Measurements from ENCODE around the gene HIGD1A. TPM values are rescaled to one million over a fixed set of nuclear protein-coding genes. Genes with fewer than 3 reads are reported as not detected.
A peak's percentile ranks its signal among the peaks of the same experiment; 100 is the strongest.

HIGD1A gene
- total RNA-seq, 1 donor, result 184 TPM

- peak; percentile 42 for DNase-seq (ENCODE audit: low read depth)
- no peak overlapping the region for H3K4me3 ChIP-seq (ENCODE audit: low read depth, low read length)
- TF ChIP-seq, protein P1, sequence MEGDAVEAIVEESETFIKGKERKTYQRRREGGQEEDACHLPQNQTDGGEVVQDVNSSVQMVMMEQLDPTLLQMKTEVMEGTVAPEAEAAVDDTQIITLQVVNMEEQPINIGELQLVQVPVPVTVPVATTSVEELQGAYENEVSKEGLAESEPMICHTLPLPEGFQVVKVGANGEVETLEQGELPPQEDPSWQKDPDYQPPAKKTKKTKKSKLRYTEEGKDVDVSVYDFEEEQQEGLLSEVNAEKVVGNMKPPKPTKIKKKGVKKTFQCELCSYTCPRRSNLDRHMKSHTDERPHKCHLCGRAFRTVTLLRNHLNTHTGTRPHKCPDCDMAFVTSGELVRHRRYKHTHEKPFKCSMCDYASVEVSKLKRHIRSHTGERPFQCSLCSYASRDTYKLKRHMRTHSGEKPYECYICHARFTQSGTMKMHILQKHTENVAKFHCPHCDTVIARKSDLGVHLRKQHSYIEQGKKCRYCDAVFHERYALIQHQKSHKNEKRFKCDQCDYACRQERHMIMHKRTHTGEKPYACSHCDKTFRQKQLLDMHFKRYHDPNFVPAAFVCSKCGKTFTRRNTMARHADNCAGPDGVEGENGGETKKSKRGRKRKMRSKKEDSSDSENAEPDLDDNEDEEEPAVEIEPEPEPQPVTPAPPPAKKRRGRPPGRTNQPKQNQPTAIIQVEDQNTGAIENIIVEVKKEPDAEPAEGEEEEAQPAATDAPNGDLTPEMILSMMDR (IDR thresholded peaks at IDR 0.05; ENCODE audit: insufficient read depth, low read depth, low read length), result no peak
Measured at GRCh38 chr3:42746455-42747450, 57.5 kb downstream of the HIGD1A start.

DNA sequence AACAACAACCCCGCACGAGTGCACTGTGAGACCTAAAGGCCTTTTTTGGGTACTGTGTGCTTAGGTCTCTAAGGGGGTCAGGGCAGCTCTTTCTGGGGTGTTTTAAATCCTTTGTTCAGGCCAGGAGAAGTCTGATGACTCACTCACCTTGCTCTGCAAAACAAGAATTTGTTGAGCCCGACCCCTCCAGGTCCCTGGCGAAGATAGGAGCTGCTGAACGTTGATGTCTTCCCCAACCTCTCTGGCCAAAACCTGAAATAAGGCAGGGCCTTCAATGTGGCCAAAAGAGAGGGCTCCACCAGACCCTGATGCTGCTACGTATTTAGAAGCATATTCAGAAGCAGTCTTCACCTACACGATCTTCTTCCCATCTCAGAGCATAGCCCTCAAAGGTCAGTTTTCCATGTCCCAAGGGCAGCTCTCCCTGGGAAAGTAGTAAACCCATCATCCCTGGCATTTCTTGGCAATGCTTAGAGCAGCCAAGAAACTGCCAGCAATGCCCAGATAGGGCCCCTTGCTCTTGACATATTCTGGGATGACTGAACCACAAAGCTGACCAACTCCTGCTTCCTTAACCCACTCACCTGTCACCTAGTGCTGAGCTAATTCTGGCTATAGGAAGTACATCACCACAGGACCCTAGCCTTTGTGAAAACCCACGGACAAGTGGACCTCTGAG is 58.4 kb downstream of the HIGD1A start:
- H3K4me3 ChIP-seq (ENCODE audit: low read depth, low read length), result no peak overlapping the region
- TF ChIP-seq, protein P1 (IDR thresholded peaks at IDR 0.05; ENCODE audit: insufficient read depth, low read depth, low read length), result no peak
- DNase-seq (ENCODE audit: low read depth), result no peak

GRCh38 chr3:42745291-42745745 is 59.0 kb downstream of the HIGD1A start:
- H3K4me3 ChIP-seq (ENCODE audit: low read depth, low read length), result no peak overlapping the region
- DNase-seq (ENCODE audit: low read depth), result no peak
- TF ChIP-seq, protein P1 (IDR thresholded peaks at IDR 0.05; ENCODE audit: insufficient read depth, low read depth, low read length), result no peak

DNA sequence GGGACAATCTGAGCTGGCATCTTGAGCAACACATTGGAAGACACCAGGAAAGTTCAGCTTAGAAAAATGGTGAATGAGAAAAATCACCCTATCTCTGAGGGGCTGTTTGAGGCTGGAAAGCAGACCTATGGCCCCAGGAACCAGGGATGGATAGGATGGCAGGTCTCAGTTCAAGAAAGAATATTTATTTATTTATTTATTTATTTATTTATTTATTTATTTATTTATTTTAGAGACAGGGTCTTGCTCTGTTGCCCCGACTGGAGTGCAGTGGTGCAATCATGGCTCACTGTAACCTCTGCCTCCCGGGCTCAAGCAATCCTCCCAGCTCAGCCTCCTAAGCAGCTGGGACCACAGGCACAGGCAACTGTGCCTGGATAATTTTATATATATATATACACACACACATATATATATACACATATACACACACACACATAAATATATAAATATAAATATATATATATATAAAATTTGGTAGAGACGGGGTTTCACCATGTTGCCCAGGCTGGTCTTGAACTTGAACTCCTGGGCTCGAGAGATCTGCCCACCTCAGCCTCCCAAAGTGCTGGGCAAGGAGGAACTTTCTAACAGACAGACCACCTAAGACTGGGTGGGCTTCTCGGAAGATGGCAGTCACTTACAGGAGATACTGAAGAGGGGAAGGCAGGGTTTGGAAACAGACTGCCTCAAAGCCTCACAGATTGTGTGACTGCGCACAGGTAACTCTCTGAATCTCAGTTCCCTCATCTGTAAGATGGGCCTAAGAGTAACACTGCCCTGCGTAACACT is 60.9 kb downstream of the HIGD1A start:
- no peak for DNase-seq (ENCODE audit: low read depth)
- H3K4me3 ChIP-seq (ENCODE audit: low read depth, low read length), result no peak overlapping the region
- TF ChIP-seq, protein P1 (IDR thresholded peaks at IDR 0.05; ENCODE audit: insufficient read depth, low read depth, low read length), result no peak

DNA sequence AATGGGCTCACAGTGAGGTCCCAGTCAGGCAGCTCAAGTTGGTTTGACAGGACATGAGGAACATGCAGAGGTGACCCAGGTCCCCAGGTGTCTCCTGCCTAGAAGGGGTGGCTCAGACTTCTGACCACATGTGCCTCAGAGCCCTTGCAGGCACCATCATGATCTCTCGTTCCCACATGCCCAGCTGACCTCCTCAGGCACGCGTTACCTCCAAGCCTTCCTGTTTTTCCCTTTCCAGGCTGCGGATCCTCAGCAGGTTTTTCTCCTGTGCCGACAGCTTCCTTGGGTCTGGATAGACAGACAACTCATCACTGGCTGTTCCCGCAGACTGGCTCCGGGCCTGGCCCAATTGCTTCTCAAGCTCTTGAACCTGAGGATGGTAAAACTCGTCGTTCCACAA is 61.6 kb downstream of the HIGD1A start:
- H3K4me3 ChIP-seq (ENCODE audit: low read depth, low read length), result no peak overlapping the region
- no peak for DNase-seq (ENCODE audit: low read depth)
- TF ChIP-seq, protein P1 (IDR thresholded peaks at IDR 0.05; ENCODE audit: insufficient read depth, low read depth, low read length), result no peak

DNA sequence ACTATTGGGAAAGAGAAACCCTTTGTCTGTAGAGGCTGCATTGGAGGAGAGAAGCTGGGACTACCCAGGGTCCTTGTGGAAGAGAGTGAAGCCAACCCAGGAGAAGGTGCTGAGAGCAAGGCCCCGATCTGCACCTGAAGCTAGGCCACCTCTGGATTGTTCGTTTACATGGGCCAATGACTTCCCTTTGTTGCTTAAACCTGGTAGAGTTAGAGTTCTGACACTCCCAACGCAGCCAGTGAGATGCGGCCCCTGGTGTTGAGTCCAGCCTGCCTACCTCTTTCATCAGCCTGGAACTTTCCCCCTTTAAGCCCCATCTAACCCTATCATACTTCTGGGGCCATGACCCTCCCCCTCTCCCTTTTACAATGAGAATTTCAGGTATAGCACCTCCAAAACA is 62.0 kb downstream of the HIGD1A start:
- TF ChIP-seq, protein P1 (IDR thresholded peaks at IDR 0.05; ENCODE audit: insufficient read depth, low read depth, low read length), result no peak
- H3K4me3 ChIP-seq (ENCODE audit: low read depth, low read length), result no peak overlapping the region
- no peak for DNase-seq (ENCODE audit: low read depth)

Data from fibroblast of villous mesenchyme (primary cell).